Measurements from ENCODE around the gene NLRX1. TPM values are rescaled to one million over a fixed set of nuclear protein-coding genes. Genes with fewer than 3 reads are reported as not detected.
A peak's percentile ranks its signal among the peaks of the same experiment; 100 is the strongest.

Gene NLRX1
- total RNA-seq, 1 donor from 2014 or later: 32.2 TPM

DNA sequence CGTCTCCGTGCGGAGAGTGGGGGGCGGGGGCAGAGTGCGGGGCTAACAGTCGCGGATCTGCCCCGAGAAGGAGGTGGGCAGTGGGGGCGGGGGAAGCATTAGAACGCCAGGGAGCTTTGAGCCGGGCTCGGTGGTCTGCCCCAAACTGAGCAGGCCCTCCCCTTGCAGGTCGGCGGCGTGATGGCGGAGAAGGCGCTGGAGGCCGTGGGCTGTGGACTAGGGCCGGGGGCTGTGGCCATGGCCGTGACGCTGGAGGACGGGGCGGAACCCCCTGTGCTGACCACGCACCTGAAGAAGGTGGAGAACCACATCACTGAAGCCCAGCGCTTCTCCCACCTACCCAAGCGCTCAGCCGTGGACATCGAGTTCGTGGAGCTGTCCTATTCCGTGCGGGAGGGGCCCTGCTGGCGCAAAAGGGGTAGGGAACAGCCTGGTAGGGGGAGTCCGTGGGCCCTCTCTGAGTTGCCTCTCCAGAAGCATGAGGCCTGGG, 18.7 kb upstream of the NLRX1 start:
- H3K9me3 ChIP-seq (replicated peaks): no peaks in the 10 kb centered on the region
- intact Hi-C loops (cut with micrococcal nuclease): loop anchor here (10.0 kb wide), 2 partner anchors 45 to 135 kb away; no protein-coding TSS in a partner anchor
- DNase-seq: no peak
- H3K36me3 ChIP-seq: no peaks in the 10 kb centered on the region
- peaks cover 18% of the 10 kb centered on the region for H3K4me1 ChIP-seq
- H3K4me3 ChIP-seq: peak overlapping the region; percentile 78
- H3K27ac ChIP-seq (replicated peaks): no peak overlapping the region
- H3K27me3 ChIP-seq (ENCODE audit: low read depth): peaks cover 42% of the 10 kb centered on the region
- TF ChIP-seq CTCF (IDR thresholded peaks at IDR 0.05; ENCODE audit: borderline replicate concordance): no peak

- no peak for TF ChIP-seq CTCF (IDR thresholded peaks at IDR 0.05; ENCODE audit: borderline replicate concordance)
- H3K27me3 ChIP-seq (ENCODE audit: low read depth): peaks cover 32% of the 10 kb centered on the region
- intact Hi-C loops (cut with micrococcal nuclease): no loop called here
These were observed 16.5 kb upstream of the NLRX1 start for GRCh38 chr11:119152043-119152442.

GRCh38 chr11:119152604-119153003, 15.9 kb upstream of the NLRX1 start:
- no peak for TF ChIP-seq CTCF (IDR thresholded peaks at IDR 0.05; ENCODE audit: borderline replicate concordance)
- DNase-seq: no peak

More at GRCh38 chr11:119152043-119152442, 16.5 kb upstream of the NLRX1 start:
- Histone ChIP-seq H3K27ac (replicated peaks) (no peak overlapping the region), H3K36me3 (no peaks in the 10 kb centered on the region), H3K4me3 (no peak overlapping the region), H3K9me3 (replicated peaks) (no peaks in the 10 kb centered on the region), H3K4me1 (peaks cover 18% of the 10 kb centered on the region)
- DNase-seq: no peak

GRCh38 chr11:119153049-119153818, 15.3 kb upstream of the NLRX1 start:
- Histone ChIP-seq H3K4me3 (no peak overlapping the region), H3K27ac (replicated peaks) (no peak overlapping the region), H3K4me1 (peaks cover 18% of the 10 kb centered on the region), H3K9me3 (replicated peaks) (no peaks in the 10 kb centered on the region), H3K27me3 (ENCODE audit: low read depth) (peaks cover 21% of the 10 kb centered on the region), H3K36me3 (no peaks in the 10 kb centered on the region)
- no peak for DNase-seq
- no peak for TF ChIP-seq CTCF (IDR thresholded peaks at IDR 0.05; ENCODE audit: borderline replicate concordance)
- intact Hi-C loops (cut with micrococcal nuclease): no loop called here

More at GRCh38 chr11:119152604-119153003, 15.9 kb upstream of the NLRX1 start:
- Histone ChIP-seq H3K27me3 (ENCODE audit: low read depth) (peaks cover 27% of the 10 kb centered on the region), H3K4me3 (no peak overlapping the region), H3K36me3 (no peaks in the 10 kb centered on the region), H3K4me1 (peaks cover 18% of the 10 kb centered on the region), H3K9me3 (replicated peaks) (no peaks in the 10 kb centered on the region), H3K27ac (replicated peaks) (no peak overlapping the region)
- intact Hi-C loops (cut with micrococcal nuclease): no loop called here

- DNase-seq: no peak
- H3K4me3 ChIP-seq: no peak overlapping the region
- H3K27me3 ChIP-seq (ENCODE audit: low read depth): peaks cover 12% of the 10 kb centered on the region
- no peak overlapping the region for H3K27ac ChIP-seq (replicated peaks)
- no peak for TF ChIP-seq CTCF (IDR thresholded peaks at IDR 0.05; ENCODE audit: borderline replicate concordance)
- intact Hi-C loops (cut with micrococcal nuclease): no loop called here
- H3K36me3 ChIP-seq: no peaks in the 10 kb centered on the region
- H3K9me3 ChIP-seq (replicated peaks): no peaks in the 10 kb centered on the region
- peaks cover 10% of the 10 kb centered on the region for H3K4me1 ChIP-seq
These were observed 14.3 kb upstream of the NLRX1 start for GRCh38 chr11:119154178-119154577.
